Left lung (tissue), 10 donors: ENCODE measurements around the gene SLC39A8. TPM values are rescaled to one million over a fixed set of nuclear protein-coding genes. Genes with fewer than 3 reads are reported as not detected.
A peak's percentile ranks its signal among the peaks of the same experiment; 100 is the strongest.

Experiments used
- ATAC-seq: fragments of 200-7000 bp; cut with Tn5 transposase; one replicate; pipeline ENCODE4 v1.9.1; 2020; ENCODE audit warnings: moderate library complexity
- DNase-seq, 4 donors: peaks; one replicate each; pipeline ENCODE4 v3.0.0-alpha.2; 2013 to 2020
- H3K27ac ChIP-seq, 2 donors: fragments of 200-600 bp; sonication (generic) in 1 of 2; one replicate each; pipeline versions ENCODE4 v1.5.0 to v1.8.0; 2020 to 2021
- H3K27me3 ChIP-seq, 2 donors: fragments of 200-600 bp; sonication (generic) in 1 of 2; one replicate each; pipeline versions ENCODE4 v1.5.0 to v1.8.0; 2020 to 2021
- H3K36me3 ChIP-seq, 2 donors: fragments of 200-600 bp; sonication (generic) in 1 of 2; one replicate each; pipeline versions ENCODE4 v1.5.0 to v1.8.0; 2020 to 2021
- H3K4me1 ChIP-seq, 2 donors: fragments of 200-600 bp; one replicate each; pipeline ENCODE4 v1.8.0; 2021
- H3K4me3 ChIP-seq, 2 donors: fragments of 200-600 bp; sonication (generic) in 1 of 2; one replicate each; pipeline versions ENCODE4 v1.5.0 to v1.8.0; 2020 to 2021; ENCODE audit warnings: mild to moderate bottlenecking in 1 of 2
- H3K9me3 ChIP-seq, 2 donors: fragments of 200-600 bp; sonication (generic) in 1 of 2; one replicate each; pipeline versions ENCODE4 v1.5.0 to v1.8.0; 2020 to 2021
- CTCF ChIP-seq, 2 donors: fragments of 200-600 bp; sonication (generic) in 1 of 2; IDR thresholded peaks; one replicate each; pipeline versions ENCODE4 v1.5.0 to v1.8.0; 2021; ENCODE audit warnings: antibody characterized with exemption in 2 of 2
- intact Hi-C, 2 donors: fragments of 100-400 bp; cut with DNase I; formaldehyde crosslinking; loops; one replicate each; pipeline versions ENCODE4 v1.11.2 to v1.14.2; 2022
- polyA plus RNA-seq, 6 donors: library from polyadenylated mRNA; unstranded; fragments of 120-200 nt; gene quantifications; one replicate each; pipeline ENCODE4 v1.2.1, GENCODE V29; 2013; ENCODE audit not compliant: insufficient read length in 6 of 6
- total RNA-seq, 2 donors: library from RNA; stranded (reverse); fragmentation: NEBNext Ultra II Directional; extraction: Animal tissue kit (Norgen Biotek cat#: 25700); gene quantifications; one replicate each; pipeline ENCODE4 v1.2.1, GENCODE V29; 2021
- donor health status: DM: no; HTN: yes; CAD: no.
- donor health status: DM: no; HTN: no; CAD: no.

SLC39A8 gene
- total and polyA plus RNA-seq, 8 donors = 4.5 to 318 (median 7.1) TPM

DNA sequence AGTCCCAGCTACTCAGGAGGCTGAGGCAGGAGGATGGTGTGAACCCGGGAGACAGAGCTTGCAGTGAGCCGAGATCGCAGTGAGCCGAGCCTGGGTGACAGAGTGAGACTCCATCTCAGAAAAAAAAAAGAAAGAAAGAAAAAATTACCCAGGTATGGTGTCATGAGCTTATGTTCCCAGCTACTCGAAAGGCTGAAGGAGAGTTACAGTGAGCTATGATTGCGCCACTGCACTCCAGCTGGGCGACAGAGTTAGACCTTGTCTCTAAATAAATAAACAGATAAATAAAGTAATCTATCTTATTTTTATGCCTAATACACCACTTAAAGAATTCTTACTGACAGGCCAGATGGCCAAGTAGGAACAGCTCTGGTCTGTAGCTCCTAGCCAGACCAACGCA lies 73.0 kb downstream of the SLC39A8 start:
- no peaks in the 10 kb centered on the region for H3K4me1 ChIP-seq

DNA sequence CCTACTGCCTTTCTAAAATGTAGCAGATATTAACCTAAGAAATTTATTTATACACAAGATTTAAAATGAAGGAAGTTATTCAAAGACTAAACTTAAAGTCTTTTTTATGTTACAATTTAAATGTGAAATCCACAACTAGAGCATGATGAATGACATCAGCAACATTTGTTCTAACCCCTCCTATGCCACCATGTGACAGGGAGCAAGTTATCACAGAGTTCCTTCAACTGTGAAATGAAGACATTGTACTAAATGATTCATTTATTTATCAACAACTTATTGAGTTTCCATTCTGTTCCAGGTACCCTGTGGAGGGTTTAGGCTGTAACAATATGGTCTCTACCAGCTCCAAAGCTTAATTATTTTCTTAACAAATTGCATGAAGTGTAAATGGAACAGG lies 76.9 kb downstream of the SLC39A8 start:
- Histone ChIP-seq H3K27ac (no peak overlapping the region), H3K27me3 (no peaks in the 10 kb centered on the region), H3K9me3 (no peaks in the 10 kb centered on the region), H3K36me3 (peaks cover 0 to 74% of the 10 kb centered on the region in 2 donors), H3K4me1 (no peaks in the 10 kb centered on the region), H3K4me3 (no peak overlapping the region)
- intact Hi-C loops = no loop called here
- DNase-seq = no peak
- TF ChIP-seq CTCF (IDR thresholded peaks at IDR 0.05) = no peak
- ATAC-seq = no peak

More for the DNA sequence above, 73.0 kb downstream of the SLC39A8 start:
- DNase-seq (no peak), ATAC-seq (peak; percentile 61)
- intact Hi-C loops = no loop called here
- Histone ChIP-seq H3K27me3 (no peaks in the 10 kb centered on the region), H3K36me3 (peaks cover 0 to 50% of the 10 kb centered on the region in 2 donors), H3K4me3 (no peak overlapping the region), H3K9me3 (no peaks in the 10 kb centered on the region), H3K27ac (no peak overlapping the region)
- no peak for TF ChIP-seq CTCF (IDR thresholded peaks at IDR 0.05)

GRCh38 chr4:102263024-102263787 lies 82.1 kb downstream of the SLC39A8 start:
- Histone ChIP-seq H3K27ac (no peak overlapping the region), H3K9me3 (no peaks in the 10 kb centered on the region), H3K27me3 (no peaks in the 10 kb centered on the region), H3K4me3 (no peak overlapping the region), H3K36me3 (peaks cover 0 to 51% of the 10 kb centered on the region in 2 donors), H3K4me1 (no peaks in the 10 kb centered on the region)
- peak in 1 of 2 donors; percentile 31 for TF ChIP-seq CTCF (IDR thresholded peaks at IDR 0.05)
- DNase-seq (peak in 2 of 4 donors; percentile 14 to 40), ATAC-seq (peak; percentile 78)
- intact Hi-C loops = no loop called here

GRCh38 chr4:102259702-102260101 lies 85.6 kb downstream of the SLC39A8 start:
- ATAC-seq = no peak
- no peaks in the 10 kb centered on the region for H3K4me1 ChIP-seq
- no peak for TF ChIP-seq CTCF (IDR thresholded peaks at IDR 0.05)

GRCh38 chr4:102259081-102259480 lies 86.2 kb downstream of the SLC39A8 start:
- intact Hi-C loops = no loop called here
- ATAC-seq (no peak), DNase-seq (no peak)
- no peak overlapping the region for H3K27ac ChIP-seq
- H3K36me3 ChIP-seq = peaks cover 0 to 20% of the 10 kb centered on the region in 2 donors
- TF ChIP-seq CTCF (IDR thresholded peaks at IDR 0.05) = no peak
- no peaks in the 10 kb centered on the region for H3K4me1 ChIP-seq
- H3K4me3 ChIP-seq = no peak overlapping the region
- no peaks in the 10 kb centered on the region for H3K27me3 ChIP-seq
- H3K9me3 ChIP-seq = no peaks in the 10 kb centered on the region

More at GRCh38 chr4:102259702-102260101, 85.6 kb downstream of the SLC39A8 start:
- no peaks in the 10 kb centered on the region for H3K9me3 ChIP-seq
- no peak for DNase-seq
- intact Hi-C loops = no loop called here
- H3K4me3 ChIP-seq = no peak overlapping the region
- no peak overlapping the region for H3K27ac ChIP-seq
- H3K27me3 ChIP-seq = no peaks in the 10 kb centered on the region
- peaks cover 0 to 25% of the 10 kb centered on the region in 2 donors for H3K36me3 ChIP-seq
